Lung (tissue), 12 donors: Measurements from ENCODE around the gene GOSR2. TPM values are rescaled to one million over a fixed set of nuclear protein-coding genes. Genes with fewer than 3 reads are reported as not detected.
A peak's percentile ranks its signal among the peaks of the same experiment; 100 is the strongest.

ENCODE experiments used
- ATAC-seq: fragments of 200-7000 bp; cut with Tn5 transposase; one replicate; pipeline ENCODE4 v1.9.1; 2020; ENCODE audit warnings: moderate number of reproducible peaks; ENCODE audit not compliant: insufficient read depth, low FRiP score
- DNase-seq, 3 donors: peaks; one replicate each; pipeline ENCODE4 v3.0.0-alpha.2; 2013 to 2017
- H3K27ac ChIP-seq, 2 donors: one replicate each; pipeline ENCODE4 v1.5.1; 2013; ENCODE audit warnings: mild to moderate bottlenecking in 2 of 2, moderate library complexity in 2 of 2, control low read depth in 1 of 2, inconsistent platforms in 1 of 2, low read depth in 1 of 2, low read length in 1 of 2
- H3K27me3 ChIP-seq, 3 donors: one replicate each; pipeline ENCODE4 v1.5.1; 2013; ENCODE audit warnings: low read length in 2 of 3; ENCODE audit not compliant: control insufficient read depth in 3 of 3, insufficient read depth in 3 of 3
- H3K36me3 ChIP-seq, 4 donors: one replicate each; pipeline ENCODE4 v1.5.1; 2013; ENCODE audit warnings: low read length in 4 of 4, mild to moderate bottlenecking in 1 of 4, moderate library complexity in 1 of 4; ENCODE audit not compliant: control insufficient read depth in 4 of 4, insufficient read depth in 4 of 4
- H3K4me1 ChIP-seq, 5 donors: one replicate each; pipeline ENCODE4 v1.5.1; 2013; ENCODE audit warnings: low read length in 5 of 5, mild to moderate bottlenecking in 2 of 5, moderate library complexity in 1 of 5; ENCODE audit not compliant: control insufficient read depth in 5 of 5, insufficient read depth in 5 of 5
- H3K4me3 ChIP-seq: one replicate; pipeline ENCODE4 v1.5.1; 2013; ENCODE audit warnings: mild to moderate bottlenecking, control low read depth, moderate library complexity
- H3K9ac ChIP-seq, 2 donors: one replicate each; pipeline ENCODE4 v1.5.1; 2013; ENCODE audit warnings: low read length in 2 of 2, control low read depth in 1 of 2; ENCODE audit not compliant: insufficient read depth in 1 of 2
- H3K9me3 ChIP-seq, 4 donors: one replicate each; pipeline ENCODE4 v1.5.1; 2013; ENCODE audit warnings: low read length in 3 of 4, mild to moderate bottlenecking in 1 of 4, moderate library complexity in 1 of 4; ENCODE audit not compliant: control insufficient read depth in 4 of 4, insufficient read depth in 3 of 4
- CTCF ChIP-seq: IDR thresholded peaks from 2 replicates; pipeline ENCODE4 v1.5.1; 2012; ENCODE audit warnings: mild to moderate bottlenecking; ENCODE audit errors: control extremely low read depth, extremely low read depth
- WGBS, 2 donors: extraction: QIAGEN DNeasy Blood & Tissue Kit; methylation state at CpG; one replicate each; pipeline ENCODE4 v1.1.7; 2013; 5-methylcytosine and 5-hydroxymethylcytosine counted together
- polyA plus RNA-seq, 2 donors: library from polyadenylated mRNA; stranded (reverse); fragments of 200-250 nt; gene quantifications; one replicate each; pipeline ENCODE4 v1.2.1, GENCODE V29; 2013
- total RNA-seq, 2 donors: library from RNA; depleted of rRNA in 1 of 2; stranded (reverse); fragments of >200 nt in 1 of 2; gene quantifications; one replicate each; pipeline ENCODE4 v1.2.1, GENCODE V29; 2014 to 2021
- donor health status: control.
- donor health status: control.
- donor health status: Bipolar disorder and iron deficiency.
- donor health status: healthy.
- donor health status: DM: yes; HTN: yes; CAD: no.

The GOSR2 gene
- total and polyA plus RNA-seq, 4 donors, result 22.4 to 52.9 (median 42.0) TPM

GRCh38 chr17:46930051-46930450 lies 7.1 kb downstream of the GOSR2 start:
- Histone ChIP-seq H3K27me3 (no peaks in the 10 kb centered on the region), H3K9me3 (peaks cover 0 to 2% (median 0%) of the 10 kb centered on the region in 4 donors), H3K36me3 (peaks cover 18 to 39% (median 34%) of the 10 kb centered on the region in 4 donors), H3K4me3 (no peak overlapping the region), H3K4me1 (peaks cover 0 to 18% (median 5%) of the 10 kb centered on the region in 5 donors), H3K27ac (peak overlapping the region in 1 of 2 donors; percentile 32), H3K9ac (no peak overlapping the region)
- ATAC-seq, result no peak
- TF ChIP-seq CTCF, result no peak
- 92 to 93% methylated on average over 4 of the region's 4 CpGs for WGBS, 2 donors
- no peak for DNase-seq

GRCh38 chr17:46931596-46931995 lies 8.6 kb downstream of the GOSR2 start:
- ATAC-seq, result no peak
- Histone ChIP-seq H3K4me1 (peaks cover 0 to 16% (median 0%) of the 10 kb centered on the region in 5 donors), H3K9me3 (peaks cover 0 to 2% (median 0%) of the 10 kb centered on the region in 4 donors), H3K9ac (no peak overlapping the region), H3K27me3 (no peaks in the 10 kb centered on the region), H3K36me3 (peaks cover 31 to 51% (median 44%) of the 10 kb centered on the region in 4 donors), H3K4me3 (no peak overlapping the region), H3K27ac (no peak overlapping the region)
- WGBS, 2 donors, result 85 to 94% methylated on average over 4 of the region's 4 CpGs
- no peak for DNase-seq
- TF ChIP-seq CTCF, result no peak

- WGBS, 2 donors, result 70 to 81% methylated on average over 7 of the region's 7 CpGs
- TF ChIP-seq CTCF, result no peak
- H3K27me3 ChIP-seq, result no peaks in the 10 kb centered on the region
- no peak overlapping the region for H3K4me3 ChIP-seq
- peak overlapping the region in 1 of 2 donors; percentile 0 for H3K27ac ChIP-seq
- DNase-seq, result no peak
- H3K9me3 ChIP-seq, result no peaks in the 10 kb centered on the region
- no peak overlapping the region for H3K9ac ChIP-seq
- H3K4me1 ChIP-seq, result no peaks in the 10 kb centered on the region
- peak; percentile 41 for ATAC-seq
- peaks cover 44 to 73% (median 62%) of the 10 kb centered on the region in 4 donors for H3K36me3 ChIP-seq
These were observed 12.8 kb downstream of the GOSR2 start for GRCh38 chr17:46935658-46936266.
